Adrenal gland (tissue), 12 donors: ENCODE measurements around the gene SPO11. TPM values are rescaled to one million over a fixed set of nuclear protein-coding genes. Genes with fewer than 3 reads are reported as not detected.
A peak's percentile ranks its signal among the peaks of the same experiment; 100 is the strongest.

Experiments
- DNase-seq, 7 donors: peaks; one replicate each; pipeline ENCODE4 v3.0.0-alpha.2; 2019 to 2020
- H3K27ac ChIP-seq, 5 donors: fragments of 200-600 bp; sonication (generic) in 4 of 5; 1 replicate in 3 of 5; 2 replicates in 2 of 5; pipeline versions ENCODE4 v1.5.1 to v1.8.0; 2016 to 2020; ENCODE audit warnings: mild to moderate bottlenecking in 1 of 5
- H3K27me3 ChIP-seq: fragments of 200-600 bp; 2 replicates; pipeline ENCODE4 v1.8.0; 2021
- H3K36me3 ChIP-seq, 2 donors: fragments of 200-600 bp; replicated peaks in 1 of 2; 1 replicate in 1 of 2; 2 replicates in 1 of 2; pipeline versions ENCODE4 v1.5.1 to v1.8.0; 2018 to 2022
- H3K4me1 ChIP-seq, 2 donors: fragments of 200-600 bp; replicated peaks in 1 of 2; 1 replicate in 1 of 2; 2 replicates in 1 of 2; pipeline versions ENCODE4 v1.5.1 to v1.8.0; 2018 to 2021
- H3K4me3 ChIP-seq, 4 donors: fragments of 200-600 bp; sonication (generic) in 3 of 4; one replicate each; pipeline ENCODE4 v1.5.1; 2016 to 2018
- H3K9me3 ChIP-seq, 3 donors: fragments of 200-600 bp; sonication (generic) in 1 of 3; replicated peaks in 1 of 3; 1 replicate in 2 of 3; 2 replicates in 1 of 3; pipeline versions ENCODE4 v1.5.1 to v1.8.0; 2016 to 2021
- POLR2A ChIP-seq, 2 donors: fragments of 450-650 bp; IDR thresholded peaks; one replicate each; pipeline ENCODE4 v1.6.1; 2017; ENCODE audit warnings: antibody characterized with exemption in 2 of 2, mild to moderate bottlenecking in 2 of 2, moderate library complexity in 1 of 2
- WGBS, 4 donors: extraction: QIAGEN DNeasy Blood & Tissue Kit in 2 of 4; methylation state at CpG; one replicate each; pipeline versions ENCODE4 v1.1.5 to v1.1.7; 2013 to 2017; 5-methylcytosine and 5-hydroxymethylcytosine counted together
- intact Hi-C, 2 donors: fragments of 100-400 bp; cut with DNase I; formaldehyde crosslinking; loops; one replicate each; pipeline versions ENCODE4 v1.14.1 to v1.15.0; 2022 to 2023
- polyA plus RNA-seq, 3 donors: library from polyadenylated mRNA; stranded (reverse); fragments of 200-250 nt in 2 of 3; fragments of 350-450 nt in 1 of 3; fragmentation: Illumina TruSeq in 1 of 3; extraction: RNeasy Lipid Tissue Mini Kit (QIAGEN cat#74804) in 1 of 3; gene quantifications; one replicate each; pipeline ENCODE4 v1.2.3, GENCODE V29; 2013 to 2014
- total RNA-seq, 9 donors: library from RNA; depleted of rRNA in 4 of 9; stranded (reverse); fragments of >200 nt in 4 of 9; fragments of 120-200 nt in 1 of 9; fragmentation: NEBNext Ultra II Directional in 1 of 9; extraction: Animal tissue kit (Norgen Biotek cat#: 25700) in 1 of 9; gene quantifications; one replicate each; pipeline versions ENCODE4 v1.1.0 to v1.2.4, GENCODE V29; 2013 to 2023
- TF ChIP-seq, protein P1 (sequence below), 6 experiments: fragments of 450-650 bp in 4 of 6; fragments of 200-600 bp in 2 of 6; sonication (generic) in 1 of 6; IDR thresholded peaks; 1 replicate in 5 of 6; 2 replicates in 1 of 6; pipeline versions ENCODE4 v1.5.1 to v1.8.0; 2016 to 2021; ENCODE audit warnings: antibody characterized with exemption in 6 of 6, mild to moderate bottlenecking in 2 of 6, moderate library complexity in 1 of 6
- donor health status: healthy with polysubstance abuse.
- donor health status: Bipolar disorder and iron deficiency.
- donor health status: DM: yes; HTN: yes; CAD: no.
- donor health status: DM: no; HTN: no; CAD: no.
- donor health status: DM: no; HTN: no; CAD: no.
- donor health status: DM: yes; HTN: yes; CAD: no.

SPO11 gene
- total and polyA plus RNA-seq, 12 donors = not detected

- Histone ChIP-seq H3K9me3 (no peaks in the 10 kb centered on the region), H3K4me1 (no peaks in the 10 kb centered on the region), H3K4me3 (no peak overlapping the region), H3K27me3 (peaks cover 9% of the 10 kb centered on the region), H3K27ac (no peak overlapping the region), H3K36me3 (no peaks in the 10 kb centered on the region)
- DNase-seq = no peak
- no peak for TF ChIP-seq POLR2A (IDR thresholded peaks at IDR 0.05)
- TF ChIP-seq, protein P1, sequence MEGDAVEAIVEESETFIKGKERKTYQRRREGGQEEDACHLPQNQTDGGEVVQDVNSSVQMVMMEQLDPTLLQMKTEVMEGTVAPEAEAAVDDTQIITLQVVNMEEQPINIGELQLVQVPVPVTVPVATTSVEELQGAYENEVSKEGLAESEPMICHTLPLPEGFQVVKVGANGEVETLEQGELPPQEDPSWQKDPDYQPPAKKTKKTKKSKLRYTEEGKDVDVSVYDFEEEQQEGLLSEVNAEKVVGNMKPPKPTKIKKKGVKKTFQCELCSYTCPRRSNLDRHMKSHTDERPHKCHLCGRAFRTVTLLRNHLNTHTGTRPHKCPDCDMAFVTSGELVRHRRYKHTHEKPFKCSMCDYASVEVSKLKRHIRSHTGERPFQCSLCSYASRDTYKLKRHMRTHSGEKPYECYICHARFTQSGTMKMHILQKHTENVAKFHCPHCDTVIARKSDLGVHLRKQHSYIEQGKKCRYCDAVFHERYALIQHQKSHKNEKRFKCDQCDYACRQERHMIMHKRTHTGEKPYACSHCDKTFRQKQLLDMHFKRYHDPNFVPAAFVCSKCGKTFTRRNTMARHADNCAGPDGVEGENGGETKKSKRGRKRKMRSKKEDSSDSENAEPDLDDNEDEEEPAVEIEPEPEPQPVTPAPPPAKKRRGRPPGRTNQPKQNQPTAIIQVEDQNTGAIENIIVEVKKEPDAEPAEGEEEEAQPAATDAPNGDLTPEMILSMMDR (IDR thresholded peaks at IDR 0.05) = no peak
- WGBS, 4 donors = 70 to 88% (median 79%) methylated on average over 7 to 9 of the region's 9 CpGs
- intact Hi-C loops = no loop called here
Measured at GRCh38 chr20:57309544-57310115, 20.0 kb upstream of the SPO11 start.

- DNase-seq = peak in 1 of 7 donors; percentile 21
- no peak for TF ChIP-seq POLR2A (IDR thresholded peaks at IDR 0.05)
- TF ChIP-seq, protein P1 (IDR thresholded peaks at IDR 0.05) = no peak
- WGBS, 4 donors = 88 to 93% (median 92%) methylated on average over 10 to 11 of the region's 11 CpGs
- no peak overlapping the region for H3K27ac ChIP-seq
- no peaks in the 10 kb centered on the region for H3K9me3 ChIP-seq
- intact Hi-C loops = no loop called here
- peaks cover 9% of the 10 kb centered on the region for H3K27me3 ChIP-seq
- H3K4me1 ChIP-seq = no peaks in the 10 kb centered on the region
- no peaks in the 10 kb centered on the region for H3K36me3 ChIP-seq
- H3K4me3 ChIP-seq = no peak overlapping the region
Measured at GRCh38 chr20:57310821-57311514, 18.6 kb upstream of the SPO11 start.

DNA sequence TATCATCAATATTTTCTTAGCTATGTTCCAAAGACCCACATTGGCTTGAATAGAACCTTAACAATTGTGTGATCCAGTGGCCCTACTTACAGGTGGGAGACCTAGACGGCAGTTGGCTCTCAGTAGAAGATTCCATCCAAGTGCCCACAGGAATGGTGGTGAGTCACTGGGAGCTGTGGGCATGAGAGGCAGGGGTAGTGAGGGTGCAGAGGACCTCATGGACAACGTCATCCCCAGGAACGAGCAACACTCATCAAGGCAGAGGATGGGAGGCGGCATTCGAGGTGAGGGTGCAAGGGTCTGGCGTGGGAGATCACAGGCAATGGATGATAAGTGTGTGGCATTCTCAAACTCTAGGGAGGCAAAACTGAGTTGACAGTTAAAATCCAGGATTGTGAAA is 17.5 kb upstream of the SPO11 start:
- peak in 1 of 7 donors; percentile 6 for DNase-seq
- H3K36me3 ChIP-seq = no peaks in the 10 kb centered on the region
- intact Hi-C loops = no loop called here

GRCh38 chr20:57313230-57313629 is 16.4 kb upstream of the SPO11 start:
- Histone ChIP-seq H3K4me3 (no peak overlapping the region), H3K9me3 (no peaks in the 10 kb centered on the region), H3K4me1 (no peaks in the 10 kb centered on the region), H3K36me3 (no peaks in the 10 kb centered on the region), H3K27ac (no peak overlapping the region), H3K27me3 (peaks cover 9% of the 10 kb centered on the region)
- 47 to 66% (median 57%) methylated on average over 5 of the region's 5 CpGs for WGBS, 4 donors
- peak in 1 of 7 donors; percentile 11 for DNase-seq
- intact Hi-C loops = no loop called here
- TF ChIP-seq, protein P1 (IDR thresholded peaks at IDR 0.05) = no peak
- TF ChIP-seq POLR2A (IDR thresholded peaks at IDR 0.05) = no peak

More for the DNA sequence above, 17.5 kb upstream of the SPO11 start:
- Histone ChIP-seq H3K27ac (no peak overlapping the region), H3K4me3 (no peak overlapping the region), H3K9me3 (no peaks in the 10 kb centered on the region), H3K27me3 (peaks cover 9% of the 10 kb centered on the region), H3K4me1 (no peaks in the 10 kb centered on the region)
- TF ChIP-seq POLR2A (IDR thresholded peaks at IDR 0.05) = no peak
- TF ChIP-seq, protein P1 (IDR thresholded peaks at IDR 0.05) = no peak
- 78 to 83% (median 78%) methylated on average over 6 of the region's 6 CpGs for WGBS, 4 donors
